GM10248 (cell line): ENCODE results near the gene C22orf42.

Experiments
- CTCF ChIA-PET: fragments of 300-600 bp; sonication (Branson Sonifier 250); formaldehyde crosslinking; extraction: SDS; loops from one replicate; lab custom pipeline; 2021; ENCODE audit warnings: antibody characterized with exemption; lab: Yijun Ruan, JAX
- POLR2A ChIA-PET: fragments of 350-650 bp; sonication (Branson Sonifier 250); formaldehyde crosslinking; extraction: SDS; loops from one replicate; lab custom pipeline; 2020; ENCODE audit warnings: antibody characterized with exemption; lab: Yijun Ruan, JAX
- DNase-seq: peaks from one replicate; pipeline ENCODE4 v3.0.0; 2012; ENCODE audit errors: extremely low spot score
- TF ChIP-seq, protein P1 (sequence below): IDR thresholded peaks from 2 replicates; pipeline ENCODE4 v1.5.1; 2012; ENCODE audit warnings: mild to moderate bottlenecking, low read depth; ENCODE audit errors: extremely low read depth, missing control alignments, control extremely low read depth

The C22orf42 gene

DNA sequence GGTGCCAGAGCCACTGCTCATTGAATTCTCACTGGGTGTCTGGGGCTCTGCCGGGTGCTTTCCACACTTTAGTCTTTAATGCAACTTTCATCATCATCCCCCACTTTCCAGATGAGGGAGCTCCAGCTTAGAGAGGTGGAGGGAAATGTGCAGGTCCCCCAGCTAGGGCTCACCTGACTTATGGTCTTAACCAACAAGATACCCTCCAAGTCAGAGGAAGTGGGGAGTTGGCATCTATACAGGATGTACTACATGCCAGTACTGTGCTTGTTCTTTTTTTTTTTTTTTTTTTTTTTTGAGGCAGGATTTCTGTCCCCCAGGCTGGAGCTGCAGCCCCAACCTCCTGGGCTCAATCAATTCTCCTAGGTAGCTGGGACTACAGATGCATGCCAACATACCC, 26.3 kb downstream of the C22orf42 start:
- DNase-seq, result no peak
- TF ChIP-seq, protein P1, sequence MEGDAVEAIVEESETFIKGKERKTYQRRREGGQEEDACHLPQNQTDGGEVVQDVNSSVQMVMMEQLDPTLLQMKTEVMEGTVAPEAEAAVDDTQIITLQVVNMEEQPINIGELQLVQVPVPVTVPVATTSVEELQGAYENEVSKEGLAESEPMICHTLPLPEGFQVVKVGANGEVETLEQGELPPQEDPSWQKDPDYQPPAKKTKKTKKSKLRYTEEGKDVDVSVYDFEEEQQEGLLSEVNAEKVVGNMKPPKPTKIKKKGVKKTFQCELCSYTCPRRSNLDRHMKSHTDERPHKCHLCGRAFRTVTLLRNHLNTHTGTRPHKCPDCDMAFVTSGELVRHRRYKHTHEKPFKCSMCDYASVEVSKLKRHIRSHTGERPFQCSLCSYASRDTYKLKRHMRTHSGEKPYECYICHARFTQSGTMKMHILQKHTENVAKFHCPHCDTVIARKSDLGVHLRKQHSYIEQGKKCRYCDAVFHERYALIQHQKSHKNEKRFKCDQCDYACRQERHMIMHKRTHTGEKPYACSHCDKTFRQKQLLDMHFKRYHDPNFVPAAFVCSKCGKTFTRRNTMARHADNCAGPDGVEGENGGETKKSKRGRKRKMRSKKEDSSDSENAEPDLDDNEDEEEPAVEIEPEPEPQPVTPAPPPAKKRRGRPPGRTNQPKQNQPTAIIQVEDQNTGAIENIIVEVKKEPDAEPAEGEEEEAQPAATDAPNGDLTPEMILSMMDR, result no peak
- ChIA-PET CTCF (interaction anchor here (1.1 to 1.5 kb wide), 3 partner anchors 9 to 16 kb away, joined by 3 read pairs; no protein-coding TSS in a partner anchor), POLR2A (interaction anchor here (0.6 kb wide), 1 partner anchor 1320 kb away, joined by 3 read pairs; no protein-coding TSS in a partner anchor)

DNA sequence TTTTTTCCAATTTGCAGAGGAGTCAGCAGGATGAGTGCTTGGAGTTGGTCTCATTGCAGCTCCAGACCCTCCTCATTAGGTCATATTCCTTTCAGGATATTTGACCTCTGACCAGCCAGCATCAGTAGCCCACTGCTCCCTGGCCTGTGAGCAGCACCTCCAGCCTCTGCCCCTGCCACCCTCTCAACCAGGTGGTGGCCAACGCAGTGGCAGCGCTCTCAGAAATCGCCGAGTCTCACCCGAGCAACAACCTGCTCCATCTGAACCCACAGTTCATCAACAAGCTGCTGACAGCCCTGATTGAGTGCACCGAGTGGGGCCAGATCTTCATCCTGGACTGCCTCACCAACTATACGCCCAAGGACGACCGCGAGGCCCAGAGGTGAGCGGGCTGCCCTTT, 27.0 kb downstream of the C22orf42 start:
- ChIA-PET POLR2A (interaction anchor here (0.6 kb wide), 1 partner anchor 217 kb away, joined by 3 read pairs; no protein-coding TSS in a partner anchor), CTCF (interaction anchor here (1.0 to 1.4 kb wide), 4 partner anchors 10 to 162 kb away, joined by 3 to 4 read pairs (median 3); no protein-coding TSS in a partner anchor)
- DNase-seq, result no peak
- TF ChIP-seq, protein P1, result no peak

DNA sequence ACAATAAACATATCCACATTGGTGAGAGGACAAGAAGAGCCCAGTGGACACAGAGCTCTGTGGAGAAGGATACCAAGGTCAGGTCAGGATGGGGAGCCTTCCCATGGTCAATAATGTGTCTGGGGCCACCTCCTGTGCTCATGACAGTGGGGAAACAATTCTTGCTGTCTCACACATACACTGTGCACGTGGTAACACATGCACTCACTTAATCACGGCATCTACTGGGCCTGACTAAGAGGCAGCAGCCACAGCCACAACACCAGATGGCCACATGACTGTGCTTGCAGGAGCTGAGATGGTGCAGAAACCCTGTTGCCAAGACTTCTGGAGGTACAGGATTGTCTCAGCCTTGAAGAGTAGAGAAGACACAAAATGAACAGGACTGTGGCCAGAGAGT, 28.6 kb downstream of the C22orf42 start:
- CTCF ChIA-PET, result interaction anchor here (0.9 to 1.3 kb wide), 2 partner anchors 10 to 44 kb away, joined by 3 read pairs; no protein-coding TSS in a partner anchor
- TF ChIP-seq, protein P1, result no peak
- no peak for DNase-seq
- POLR2A ChIA-PET, result interaction anchor here (0.6 kb wide), 1 partner anchor 12 kb away, joined by 4 read pairs; no protein-coding TSS in a partner anchor

DNA sequence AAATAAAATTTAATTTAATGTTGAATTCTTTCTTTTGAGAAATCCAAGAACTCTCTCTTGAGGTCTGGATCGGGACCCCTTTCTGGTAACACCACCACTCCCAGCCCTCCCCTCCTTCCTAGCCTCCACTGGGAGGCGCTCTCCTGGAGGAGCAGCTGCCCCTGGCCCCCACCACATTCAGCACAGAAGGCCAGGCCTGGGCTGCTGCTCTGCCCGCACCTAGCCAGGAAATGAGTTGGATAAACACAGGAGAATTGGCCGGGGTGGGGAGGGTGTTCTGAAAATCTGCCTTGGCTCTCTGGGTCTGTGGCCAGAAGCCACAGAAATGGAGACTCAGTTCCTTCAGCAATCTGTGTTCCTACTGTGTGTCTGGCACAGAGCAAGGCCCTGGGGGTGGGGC, 31.2 kb downstream of the C22orf42 start:
- POLR2A ChIA-PET, result no interaction called here
- no peak for DNase-seq
- TF ChIP-seq, protein P1, result no peak
- CTCF ChIA-PET, result no interaction called here

DNA sequence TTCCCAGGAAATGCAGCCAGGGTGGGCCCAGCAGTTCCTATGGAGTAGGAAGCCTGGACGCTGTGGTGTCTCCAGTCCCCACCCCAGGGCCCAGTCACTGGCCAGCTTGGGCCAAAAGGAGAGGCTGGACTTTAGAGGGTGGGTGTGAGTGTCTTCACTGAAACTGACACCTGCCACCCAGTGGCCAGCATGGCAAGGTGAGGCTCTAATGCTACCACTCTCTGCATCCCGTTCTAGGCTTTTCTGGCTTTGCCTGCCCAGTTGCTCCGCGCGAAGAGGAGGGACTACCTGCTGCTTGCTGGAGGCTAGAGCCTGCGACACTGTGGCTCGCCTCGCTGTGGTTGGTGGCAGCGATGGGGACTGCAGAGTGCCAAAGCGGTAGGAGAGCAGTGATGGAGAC, 35.4 kb downstream of the C22orf42 start:
- no peak for DNase-seq
- POLR2A ChIA-PET, result no interaction called here

DNA sequence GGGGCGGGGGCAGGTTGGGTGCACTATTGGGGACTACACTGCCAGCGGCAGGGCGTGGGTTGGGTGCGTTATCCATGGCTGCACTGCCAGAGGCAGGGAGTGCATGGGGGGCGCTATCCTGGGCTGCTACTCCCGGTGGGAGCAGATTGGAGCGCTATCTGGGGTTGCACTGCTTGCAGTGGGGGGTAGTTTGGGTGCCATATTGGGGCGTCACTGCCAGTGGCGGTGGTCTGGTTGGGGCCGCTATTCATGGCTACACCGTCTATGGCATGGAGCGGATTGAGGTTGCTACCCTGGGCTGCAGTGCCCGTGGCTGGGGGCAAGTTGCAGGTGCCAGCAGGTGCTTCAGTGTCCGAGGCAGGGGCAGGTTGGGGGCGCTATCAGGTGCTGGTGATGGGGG, 36.2 kb downstream of the C22orf42 start:
- TF ChIP-seq, protein P1, result no peak
- ChIA-PET POLR2A (no interaction called here), CTCF (no interaction called here)
- DNase-seq, result no peak

More for the DNA sequence above, 35.4 kb downstream of the C22orf42 start:
- TF ChIP-seq, protein P1, result no peak
- CTCF ChIA-PET, result no interaction called here

DNA sequence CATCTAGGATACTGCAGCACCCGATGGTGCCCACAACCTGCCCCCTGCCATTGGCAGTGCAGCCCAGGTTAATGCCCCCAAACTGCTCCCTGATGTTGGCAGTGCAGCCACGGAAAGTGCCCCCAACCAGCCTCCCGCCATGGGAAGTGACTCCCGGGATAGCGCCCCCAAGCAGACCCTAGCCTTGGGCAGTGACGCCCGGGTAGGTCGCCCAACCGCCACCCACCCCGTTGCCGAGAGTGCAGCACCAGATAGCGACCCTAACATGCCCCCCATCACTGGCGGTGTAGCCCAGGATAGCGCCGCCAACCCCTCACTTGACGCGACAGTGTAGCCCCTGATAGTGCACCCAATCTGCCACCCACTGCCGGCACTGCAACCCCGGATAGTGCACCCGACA, 38.5 kb downstream of the C22orf42 start:
- CTCF ChIA-PET, result interaction anchor here (0.8 kb wide), 1 partner anchor 12 kb away, joined by 3 read pairs; no protein-coding TSS in a partner anchor
- DNase-seq, result no peak
- TF ChIP-seq, protein P1, result no peak
- POLR2A ChIA-PET, result no interaction called here
